ENCODE data around the gene SNTB2. TPM values are rescaled to one million over a fixed set of nuclear protein-coding genes. Genes with fewer than 3 reads are reported as not detected.

SNTB2 gene
- total and polyA plus RNA-seq, 2 of the 13 experiments (the other 11 are each of a cell fraction or from before 2014, with no cell fraction given) = 11.5 to 19.2 TPM

- TF ChIP-seq HCFC1 (IDR thresholded peaks at IDR 0.05; ENCODE audit: low read depth, low read length) (no peak), NPAS2 (CRISPR knock-in tag; IDR thresholded peaks at IDR 0.05; ENCODE audit: borderline replicate concordance) (no peak), GABPB1 (CRISPR knock-in tag; IDR thresholded peaks at IDR 0.05) (peak; percentile 52; the same call in 1 of the 2 replicates), ZNF646 (CRISPR knock-in tag; IDR thresholded peaks at IDR 0.05) (peak; percentile 44; the same call in 1 of the 2 replicates), ZNF318 (CRISPR knock-in tag; IDR thresholded peaks at IDR 0.05) (peak; percentile 82; the same call in 1 of the 2 replicates), TRIM22 (IDR thresholded peaks at IDR 0.05) (no peak), BHLHE40 (IDR thresholded peaks at IDR 0.05; ENCODE audit: low read length) (peak; percentile 64), SP2 (CRISPR knock-in tag; IDR thresholded peaks at IDR 0.05) (no peak), GABPA (IDR thresholded peaks at IDR 0.05; ENCODE audit: low read depth, low read length) (no peak), GABPA (CRISPR knock-in tag; IDR thresholded peaks at IDR 0.05; ENCODE audit: low read depth) (peak; percentile 75), MNT (IDR thresholded peaks at IDR 0.05) (peak; percentile 85)
These were observed 139.4 kb downstream of the SNTB2 start (continued) for GRCh38 chr16:69326172-69326873.
